K562 (cell line): ENCODE results near the gene TWSG1. TPM values are rescaled to one million over a fixed set of nuclear protein-coding genes. Genes with fewer than 3 reads are reported as not detected.

Source experiments
- ATAC-seq: fragments of 200-7000 bp; cut with Tn5 transposase; 3 replicates; pipeline ENCODE4 v1.9.1; 2020; ENCODE audit warnings: moderate library complexity
- BruUV-seq: library from RNA; stranded (reverse); fragments of 400-500 nt; replicated peaks from 2 replicates; lab custom pipeline; 2021; lab: Mats Ljungman, UMichigan
- CTCF ChIA-PET: fragments of 300-600 bp; formaldehyde crosslinking; extraction: SDS; loops from one replicate; lab custom pipeline; 2021; ENCODE audit warnings: low intra/inter-chr PET ratio; lab: Yijun Ruan, JAX
- POLR2A ChIA-PET: fragments of 300-600, 350-650 bp; sonication (Branson Sonifier 250); formaldehyde crosslinking; extraction: SDS; loops from one replicate; lab custom pipeline; 2021; ENCODE audit warnings: antibody characterized with exemption, inconsistent platforms; lab: Yijun Ruan, JAX
- DNase-seq, 4 experiments: peaks; one replicate each; pipeline versions ENCODE4 v3.0.0 to v3.0.0-alpha.2; 2011 to 2018; ENCODE audit warnings: low spot score in 3 of 4, mixed read lengths in 3 of 4; ENCODE audit errors: extremely low read depth in 1 of 4
- FAIRE-seq: peaks from 2 replicates; lab custom pipeline; 2011; peaks lifted over from hg19 to GRCh38; lab: Jason Lieb, UNC
- H2AFZ ChIP-seq: 2 replicates; pipeline ENCODE4 v1.6.0; 2011; ENCODE audit warnings: low read depth, low read length, control low read depth, inconsistent platforms
- H3K27ac ChIP-seq: fragments of 200-600 bp; 3 replicates; pipeline ENCODE4 v1.8.0; 2011; ENCODE audit warnings: low read depth, mild to moderate bottlenecking, control low read depth, inconsistent platforms, low read length, moderate library complexity, mixed read lengths; ENCODE audit errors: extremely low read depth
- H3K27me3 ChIP-seq, 2 experiments: fragments of 300-600 bp in 1 of 2; 2 replicates in 1 of 2; 3 replicates in 1 of 2; pipeline versions ENCODE4 v1.6.0 to v1.8.0; 2011; ENCODE audit warnings: inconsistent platforms in 2 of 2, low read length in 2 of 2, mild to moderate bottlenecking in 1 of 2, mixed read lengths in 1 of 2, moderate library complexity in 1 of 2; ENCODE audit not compliant: control insufficient read depth in 2 of 2, insufficient read depth in 2 of 2
- H3K36me3 ChIP-seq: fragments of 300-600 bp; 3 replicates; pipeline ENCODE4 v1.8.0; 2011; ENCODE audit warnings: mild to moderate bottlenecking, low read length, inconsistent platforms; ENCODE audit not compliant: control insufficient read depth, insufficient read depth
- H3K4me1 ChIP-seq, 2 experiments: fragments of 200-600 bp in 1 of 2; replicated peaks in 1 of 2; 2 replicates in 1 of 2; 3 replicates in 1 of 2; pipeline versions ENCODE4 v1.5.1 to v1.8.0; 2011; ENCODE audit warnings: inconsistent platforms in 2 of 2, low read length in 2 of 2, mild to moderate bottlenecking in 1 of 2, mixed read lengths in 1 of 2, moderate library complexity in 1 of 2; ENCODE audit not compliant: control insufficient read depth in 2 of 2, insufficient read depth in 2 of 2
- H3K4me2 ChIP-seq: 2 replicates; pipeline ENCODE4 v1.6.1; 2011; ENCODE audit warnings: low read length, control low read depth, inconsistent platforms, mixed read lengths; ENCODE audit not compliant: insufficient read depth
- H3K4me3 ChIP-seq: fragments of 200-600 bp; sonication (generic), shearing (Covaris generic); 2 replicates; pipeline ENCODE4 v1.5.1; 2016; ENCODE audit warnings: control low read depth, inconsistent platforms
- H3K79me2 ChIP-seq: fragments of 200-600 bp; 3 replicates; pipeline ENCODE4 v1.8.0; 2011; ENCODE audit warnings: low read length, inconsistent platforms; ENCODE audit not compliant: control insufficient read depth, insufficient read depth
- H3K9ac ChIP-seq, 2 experiments: 2 replicates each; pipeline versions ENCODE4 v1.6.0 to v1.6.1; 2011; ENCODE audit warnings: low read depth in 2 of 2, low read length in 2 of 2, control low read depth in 1 of 2, inconsistent platforms in 1 of 2, mild to moderate bottlenecking in 1 of 2, mixed read lengths in 1 of 2; ENCODE audit not compliant: insufficient read depth in 1 of 2
- H3K9me1 ChIP-seq: one replicate; pipeline ENCODE4 v1.6.0; 2011; ENCODE audit warnings: inconsistent platforms, mild to moderate bottlenecking, low read length, moderate library complexity; ENCODE audit not compliant: control insufficient read depth, insufficient read depth
- H3K9me3 ChIP-seq: replicated peaks from 2 replicates; pipeline ENCODE4 v1.5.1; 2011; ENCODE audit warnings: low read depth, low read length, inconsistent platforms; ENCODE audit not compliant: control insufficient read depth, insufficient read depth
- H4K20me1 ChIP-seq: replicated peaks from 2 replicates; pipeline ENCODE4 v1.6.1; 2011; ENCODE audit warnings: low read length, inconsistent platforms, mixed read lengths; ENCODE audit not compliant: control insufficient read depth, insufficient read depth
- ARID3A ChIP-seq: IDR thresholded peaks from 2 replicates; pipeline ENCODE4 v1.6.1; 2012; ENCODE audit warnings: low read depth, low read length, improper control_type of control experiment, borderline replicate concordance
- EHMT2 ChIP-seq: fragments of 450-650 bp; IDR thresholded peaks from 2 replicates; pipeline ENCODE4 v1.6.1; 2018; ENCODE audit warnings: antibody characterized with exemption
- FOXO4 ChIP-seq: fragments of 450-650 bp; formaldehyde crosslinking; IDR thresholded peaks from 2 replicates; pipeline ENCODE4 v1.4.0; 2020; ENCODE audit warnings: mild to moderate bottlenecking, moderate library complexity
- GTF2E2 ChIP-seq: fragments of 200-800 bp; sonication (Bioruptor generic); IDR thresholded peaks from 2 replicates; pipeline ENCODE4 v1.6.1; 2016; ENCODE audit warnings: missing genetic modification characterization, missing compliant biosample characterization
- ILK ChIP-seq: fragments of 450-650 bp; IDR thresholded peaks from 2 replicates; pipeline ENCODE4 v1.6.1; 2016; ENCODE audit warnings: missing genetic modification characterization, low read depth, mild to moderate bottlenecking, missing compliant biosample characterization, moderate library complexity, borderline replicate concordance
- NFIC ChIP-seq: fragments of 450-650 bp; IDR thresholded peaks from 2 replicates; pipeline ENCODE4 v1.6.1; 2017; ENCODE audit warnings: mild to moderate bottlenecking, inconsistent platforms
- RBM14 ChIP-seq: fragments of 200-400 bp; formaldehyde crosslinking; IDR thresholded peaks from 2 replicates; pipeline ENCODE4 v1.6.1; 2018; ENCODE audit warnings: low read depth, mild to moderate bottlenecking, low read length, moderate library complexity, borderline replicate concordance; ENCODE audit not compliant: insufficient read depth
- RFX7 ChIP-seq: fragments of 250-450 bp; sonication (Bioruptor Pico); IDR thresholded peaks from 2 replicates; pipeline ENCODE4 v1.5.1; 2021; ENCODE audit warnings: mild to moderate bottlenecking
- THAP12 ChIP-seq: fragments of 250-450 bp; sonication (Bioruptor Pico); IDR thresholded peaks from 2 replicates; pipeline ENCODE4 v1.9.0; 2021; ENCODE audit warnings: mild to moderate bottlenecking, inconsistent platforms
- ZNF431 ChIP-seq: sonication (generic); formaldehyde crosslinking; IDR thresholded peaks from 2 replicates; pipeline ENCODE4 v1.8.0; 2022; ENCODE audit warnings: mild to moderate bottlenecking, missing genetic modification reagents
- WGBS: fragments of 100-300 bp; shearing (Covaris generic); methylation state at CpG from one replicate; pipeline ENCODE4 v1.1.6; 2016; ENCODE audit warnings: low coverage, mixed read lengths; ENCODE audit not compliant: insufficient coverage; ENCODE audit errors: missing lambda C conversion rate; 5-methylcytosine and 5-hydroxymethylcytosine counted together
- in situ Hi-C: fragments of 300-500 bp; cut with MboI; formaldehyde crosslinking; loops from 4 replicates; pipeline ENCODE4 v1.15.0; 2018; ENCODE audit warnings: inconsistent platforms, mixed read lengths
- intact Hi-C: fragments of 100-400 bp; cut with micrococcal nuclease; formaldehyde crosslinking; loops from 2 replicates; pipeline ENCODE4 v1.14.2; 2022
- polyA plus RNA-seq, 8 experiments: library from polyadenylated mRNA; depleted of rRNA in 4 of 8; stranded (reverse) in 5 of 8; unstranded in 3 of 8; fragments of >200 nt; fragmentation: Nextera tagmentation in 2 of 8; fragmentation: Illumina TruSeq in 1 of 8; extraction: Ambion mirVana in 2 of 8; extraction: Trizol in 1 of 8; gene quantifications; 2 replicates each; pipeline versions ENCODE4 v1.2.1 to v1.2.3, GENCODE V29; 2011 to 2014; ENCODE audit warnings: inconsistent platforms in 1 of 8, missing spikeins in 1 of 8
- total RNA-seq, 7 experiments: library from RNA; depleted of rRNA in 6 of 7; stranded (reverse); fragments of >200 nt in 6 of 7; fragmentation: Illumina TruSeq in 2 of 7; extraction: Trizol in 2 of 7; gene quantifications; 2 replicates each; pipeline versions ENCODE4 v1.2.1 to v1.2.3, GENCODE V29; 2011 to 2021; ENCODE audit warnings: low replicate concordance in 1 of 7

TWSG1 gene
- total and polyA plus RNA-seq, 9 of the 15 experiments (the other 6 are each of a cell fraction or from before 2014, with no cell fraction given), result 10.4 to 37.2 (median 25.1) TPM

- no peak for TF ChIP-seq ARID3A
- no peak for TF ChIP-seq ILK
- no peak for TF ChIP-seq NFIC
- TF ChIP-seq, all 486 proteins: peak for 0
Measured at GRCh38 chr18:9359796-9360195, 25.2 kb downstream of the TWSG1 start (continued).

GRCh38 chr18:9361191-9361590 is 26.6 kb downstream of the TWSG1 start:
- H3K4me1 ChIP-seq, result no peaks in the 10 kb centered on the region
- 59% methylated on average over 3 of the region's 3 CpGs for whole genome bisulfite sequencing
- H3K79me2 ChIP-seq, result no peaks in the 10 kb centered on the region
- in situ Hi-C loops, result no loop called here
- DNase-seq (no peak), ATAC-seq (no peak), FAIRE-seq (no peak)
- no peaks in the 10 kb centered on the region for H3K27me3 ChIP-seq
- ChIA-PET CTCF (no interaction called here), POLR2A (no interaction called here)
- BruUV-seq, result no TSS peak
- intact Hi-C loops, result no loop called here
- no peaks in the 10 kb centered on the region for H3K9me3 ChIP-seq
- no peak overlapping the region for H3K4me3 ChIP-seq
- H3K4me2 ChIP-seq, result no peak overlapping the region
- TF ChIP-seq ZNF431 (no peak), RBM14 (no peak), RFX7 (CRISPR knock-in tag) (no peak), EHMT2 (no peak), THAP12 (CRISPR knock-in tag) (no peak), FOXO4 (CRISPR knock-in tag) (no peak), GTF2E2 (no peak)
- H3K9ac ChIP-seq, result no peak overlapping the region
- no peak overlapping the region for H2AFZ ChIP-seq
- H3K9me1 ChIP-seq, result no peaks in the 10 kb centered on the region
- H4K20me1 ChIP-seq, result no peaks in the 10 kb centered on the region
- H3K36me3 ChIP-seq, result peaks cover 17% of the 10 kb centered on the region; the same call in 2 of the 3 replicates
- H3K27ac ChIP-seq, result no peak overlapping the region
